Measurements from ENCODE around the gene MED8.

Gene MED8

DNA sequence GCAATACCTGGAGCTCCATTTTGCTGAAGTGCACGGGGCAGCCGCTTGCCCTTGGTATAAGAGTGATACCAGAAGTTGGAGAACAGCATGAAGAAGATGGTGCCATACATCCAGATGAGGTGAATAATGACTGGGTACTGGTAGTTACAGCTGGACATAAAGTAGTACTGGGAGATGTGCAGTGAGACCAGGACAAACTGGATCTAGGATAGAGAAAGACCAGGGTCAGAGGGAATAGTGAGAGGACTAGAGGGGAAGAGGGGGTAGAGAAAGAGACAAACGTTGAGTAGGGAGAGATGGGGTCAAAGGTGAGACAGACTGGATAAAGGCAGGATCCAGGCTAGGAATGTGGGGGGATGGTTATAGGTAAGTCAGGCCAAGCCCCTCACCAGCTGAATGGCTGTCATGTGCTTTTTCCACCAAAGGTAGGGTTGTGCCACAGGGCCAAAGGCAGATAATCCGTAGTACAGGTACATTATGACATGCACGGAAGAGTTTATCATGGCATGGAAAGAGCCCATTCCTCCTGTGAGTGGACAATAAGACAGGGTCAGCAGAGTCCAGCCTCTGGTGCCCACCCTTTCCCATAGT is 25.6 kb downstream of the MED8 start:
- CTCF ChIA-PET, result interaction anchor here (1.1 to 1.4 kb wide), 2 partner anchors 24 to 25 kb away, joined by 3 to 4 read pairs; no protein-coding TSS in a partner anchor
- DNase-seq, result no peak
- H3K27ac ChIP-seq (ENCODE audit: insufficient read depth in 1 of 2, low read depth in 1 of 2, low read length in 2 of 2, poor library complexity in 1 of 2, severe bottlenecking in 2 of 2), result no peak overlapping the region
- H3K4me1 ChIP-seq (ENCODE audit: control extremely low read depth in 1 of 4, control insufficient read depth in 4 of 4, insufficient read depth in 4 of 4, low read length in 3 of 4), result peaks cover 7 to 48% (median 38%) of the 10 kb centered on the region in 4 experiments
- 100% methylated on average over 5 of the region's 5 CpGs for WGBS (ENCODE audit: insufficient coverage)
- peaks cover 9 to 63% (median 38%) of the 10 kb centered on the region in 4 experiments for H3K36me3 ChIP-seq (ENCODE audit: control insufficient read depth in 4 of 4, insufficient read depth in 4 of 4, low read length in 3 of 4)
- no peaks in the 10 kb centered on the region for H3K27me3 ChIP-seq (replicated peaks in 2 of 5; ENCODE audit: control insufficient read depth in 4 of 5, insufficient read depth in 5 of 5, low read length in 4 of 5)
- POLR2A ChIA-PET, result no interaction called here
- no peaks in the 10 kb centered on the region for H3K9me3 ChIP-seq (ENCODE audit: control extremely low read depth in 1 of 5, control insufficient read depth in 4 of 5, insufficient read depth in 2 of 5, low read depth in 1 of 5, low read length in 4 of 5)
- H3K4me3 ChIP-seq (ENCODE audit: control insufficient read depth in 1 of 7, extremely low read depth in 1 of 7, insufficient read depth in 4 of 7, low read depth in 2 of 7, low read length in 6 of 7), result no peak overlapping the region

DNA sequence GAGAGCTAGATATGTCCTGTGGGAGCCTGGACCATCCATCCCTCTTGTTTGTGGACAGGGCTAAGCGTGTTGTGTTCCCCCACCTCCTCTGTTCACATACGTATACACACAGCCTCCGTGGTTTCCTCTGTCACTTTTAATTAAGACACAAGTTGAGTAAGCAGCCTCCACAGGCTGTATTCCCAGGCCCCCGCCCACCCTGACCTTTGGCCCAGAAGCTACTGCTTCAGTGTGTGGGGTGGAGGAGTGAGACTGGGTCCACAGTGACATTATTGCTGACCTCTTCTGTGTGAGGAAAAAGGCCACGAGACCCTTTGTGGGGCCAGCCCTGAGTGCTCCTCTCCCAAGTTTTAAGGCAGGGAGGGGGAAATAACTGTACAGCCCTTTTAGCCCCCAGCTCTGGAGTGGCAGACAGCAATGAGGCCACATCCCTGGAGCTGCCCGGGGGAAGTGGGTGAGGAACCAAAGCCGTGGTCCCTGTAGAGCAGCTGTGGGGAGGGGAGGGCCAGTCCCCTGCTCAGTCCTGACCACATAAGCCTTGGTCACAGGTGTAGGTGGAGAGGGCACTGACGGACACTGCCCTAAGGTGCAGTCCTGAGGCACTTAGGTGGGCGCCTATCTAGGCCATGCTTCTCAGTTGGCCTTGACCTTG is 26.2 kb downstream of the MED8 start:
- WGBS (ENCODE audit: insufficient coverage), result 100% methylated on average over 4 of the region's 9 CpGs
- H3K4me1 ChIP-seq (ENCODE audit: control extremely low read depth in 1 of 4, control insufficient read depth in 4 of 4, insufficient read depth in 4 of 4, low read length in 3 of 4), result peaks cover 2 to 42% (median 34%) of the 10 kb centered on the region in 4 experiments
- no peak for DNase-seq
- peak overlapping the region in 1 of 2 experiments; percentile 11 for H3K27ac ChIP-seq (ENCODE audit: insufficient read depth in 1 of 2, low read depth in 1 of 2, low read length in 2 of 2, poor library complexity in 1 of 2, severe bottlenecking in 2 of 2)
- no peaks in the 10 kb centered on the region for H3K9me3 ChIP-seq (ENCODE audit: control extremely low read depth in 1 of 5, control insufficient read depth in 4 of 5, insufficient read depth in 2 of 5, low read depth in 1 of 5, low read length in 4 of 5)
- ChIA-PET POLR2A (no interaction called here), CTCF (interaction anchor here (1.1 to 1.4 kb wide), 2 partner anchors 25 kb away, joined by 3 to 4 read pairs; no protein-coding TSS in a partner anchor)
- no peak overlapping the region for H3K4me3 ChIP-seq (ENCODE audit: control insufficient read depth in 1 of 7, extremely low read depth in 1 of 7, insufficient read depth in 4 of 7, low read depth in 2 of 7, low read length in 6 of 7)
- peaks cover 9 to 63% (median 38%) of the 10 kb centered on the region in 4 experiments for H3K36me3 ChIP-seq (ENCODE audit: control insufficient read depth in 4 of 4, insufficient read depth in 4 of 4, low read length in 3 of 4)
- no peaks in the 10 kb centered on the region for H3K27me3 ChIP-seq (replicated peaks in 2 of 5; ENCODE audit: control insufficient read depth in 4 of 5, insufficient read depth in 5 of 5, low read length in 4 of 5)

DNA sequence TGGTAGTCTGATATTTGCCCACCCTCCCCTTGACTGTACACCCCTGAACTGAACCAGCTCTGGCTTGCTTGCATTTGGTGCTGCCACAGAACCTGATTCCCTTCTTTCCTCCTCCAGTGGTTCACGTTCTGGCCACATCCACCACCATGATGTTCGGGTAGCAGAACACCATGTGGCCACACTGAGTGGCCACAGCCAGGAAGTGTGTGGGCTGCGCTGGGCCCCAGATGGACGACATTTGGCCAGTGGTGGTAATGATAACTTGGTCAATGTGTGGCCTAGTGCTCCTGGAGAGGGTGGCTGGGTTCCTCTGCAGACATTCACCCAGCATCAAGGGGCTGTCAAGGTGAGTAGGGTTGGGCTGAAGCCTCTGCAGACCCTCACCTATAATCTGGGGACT is 29.0 kb downstream of the MED8 start:
- Histone ChIP-seq H3K27me3 (replicated peaks in 2 of 5; ENCODE audit: control insufficient read depth in 4 of 5, insufficient read depth in 5 of 5, low read length in 4 of 5) (no peaks in the 10 kb centered on the region), H3K9me3 (ENCODE audit: control extremely low read depth in 1 of 5, control insufficient read depth in 4 of 5, insufficient read depth in 2 of 5, low read depth in 1 of 5, low read length in 4 of 5) (no peaks in the 10 kb centered on the region), H3K4me3 (ENCODE audit: control insufficient read depth in 1 of 7, extremely low read depth in 1 of 7, insufficient read depth in 4 of 7, low read depth in 2 of 7, low read length in 6 of 7) (peak overlapping the region in 1 of 7 experiments; percentile 93), H3K36me3 (ENCODE audit: control insufficient read depth in 4 of 4, insufficient read depth in 4 of 4, low read length in 3 of 4) (peaks cover 9 to 59% (median 38%) of the 10 kb centered on the region in 4 experiments), H3K27ac (ENCODE audit: insufficient read depth in 1 of 2, low read depth in 1 of 2, low read length in 2 of 2, poor library complexity in 1 of 2, severe bottlenecking in 2 of 2) (peak overlapping the region in 1 of 2 experiments; percentile 59), H3K4me1 (ENCODE audit: control extremely low read depth in 1 of 4, control insufficient read depth in 4 of 4, insufficient read depth in 4 of 4, low read length in 3 of 4) (peaks cover 2 to 33% (median 24%) of the 10 kb centered on the region in 4 experiments)
- no peak for DNase-seq
- POLR2A ChIA-PET, result interaction anchor here (1.3 kb wide), 1 partner anchor 28 kb away, joined by 3 read pairs; no protein-coding TSS in a partner anchor
- 80% methylated on average over 1 of the region's 4 CpGs for WGBS (ENCODE audit: insufficient coverage)
- CTCF ChIA-PET, result interaction anchor here (1.2 to 1.7 kb wide), 2 partner anchors 21 to 122 kb away, joined by 3 to 4 read pairs; no protein-coding TSS in a partner anchor

DNA sequence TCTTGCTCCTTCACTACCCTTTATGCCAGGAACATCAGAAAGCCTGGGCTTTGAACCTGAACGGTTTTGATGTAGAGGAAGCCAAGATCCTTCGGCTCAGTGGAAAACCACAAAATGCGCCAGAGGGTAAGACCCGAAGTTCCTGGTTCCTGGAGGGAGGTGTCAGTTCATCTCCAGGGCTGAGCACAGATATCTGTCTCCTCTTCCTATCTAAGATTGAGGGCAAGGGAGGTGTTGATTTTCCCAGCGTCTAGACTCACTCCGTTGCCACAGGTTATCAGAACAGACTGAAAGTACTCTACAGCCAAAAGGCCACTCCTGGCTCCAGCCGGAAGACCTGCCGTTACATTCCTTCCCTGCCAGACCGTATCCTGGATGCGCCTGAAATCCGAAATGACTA is 29.9 kb downstream of the MED8 start:
- CTCF ChIA-PET, result interaction anchor here (1.2 to 1.7 kb wide), 3 partner anchors 22 to 123 kb away, joined by 3 to 4 read pairs (median 4); no protein-coding TSS in a partner anchor
- DNase-seq, result no peak
- Histone ChIP-seq H3K4me3 (ENCODE audit: control insufficient read depth in 1 of 7, extremely low read depth in 1 of 7, insufficient read depth in 4 of 7, low read depth in 2 of 7, low read length in 6 of 7) (peak overlapping the region in 5 of 7 experiments; percentile 83 to 97 (median 96)), H3K9me3 (ENCODE audit: control extremely low read depth in 1 of 5, control insufficient read depth in 4 of 5, insufficient read depth in 2 of 5, low read depth in 1 of 5, low read length in 4 of 5) (no peaks in the 10 kb centered on the region), H3K27me3 (replicated peaks in 2 of 5; ENCODE audit: control insufficient read depth in 4 of 5, insufficient read depth in 5 of 5, low read length in 4 of 5) (no peaks in the 10 kb centered on the region), H3K27ac (ENCODE audit: insufficient read depth in 1 of 2, low read depth in 1 of 2, low read length in 2 of 2, poor library complexity in 1 of 2, severe bottlenecking in 2 of 2) (peak overlapping the region in 1 of 2 experiments; percentile 72), H3K4me1 (ENCODE audit: control extremely low read depth in 1 of 4, control insufficient read depth in 4 of 4, insufficient read depth in 4 of 4, low read length in 3 of 4) (peaks cover 2 to 33% (median 24%) of the 10 kb centered on the region in 4 experiments), H3K36me3 (ENCODE audit: control insufficient read depth in 4 of 4, insufficient read depth in 4 of 4, low read length in 3 of 4) (peaks cover 9 to 50% (median 32%) of the 10 kb centered on the region in 4 experiments)
- POLR2A ChIA-PET, result no interaction called here
- WGBS (ENCODE audit: insufficient coverage), result 84% methylated on average over 8 of the region's 11 CpGs

DNA sequence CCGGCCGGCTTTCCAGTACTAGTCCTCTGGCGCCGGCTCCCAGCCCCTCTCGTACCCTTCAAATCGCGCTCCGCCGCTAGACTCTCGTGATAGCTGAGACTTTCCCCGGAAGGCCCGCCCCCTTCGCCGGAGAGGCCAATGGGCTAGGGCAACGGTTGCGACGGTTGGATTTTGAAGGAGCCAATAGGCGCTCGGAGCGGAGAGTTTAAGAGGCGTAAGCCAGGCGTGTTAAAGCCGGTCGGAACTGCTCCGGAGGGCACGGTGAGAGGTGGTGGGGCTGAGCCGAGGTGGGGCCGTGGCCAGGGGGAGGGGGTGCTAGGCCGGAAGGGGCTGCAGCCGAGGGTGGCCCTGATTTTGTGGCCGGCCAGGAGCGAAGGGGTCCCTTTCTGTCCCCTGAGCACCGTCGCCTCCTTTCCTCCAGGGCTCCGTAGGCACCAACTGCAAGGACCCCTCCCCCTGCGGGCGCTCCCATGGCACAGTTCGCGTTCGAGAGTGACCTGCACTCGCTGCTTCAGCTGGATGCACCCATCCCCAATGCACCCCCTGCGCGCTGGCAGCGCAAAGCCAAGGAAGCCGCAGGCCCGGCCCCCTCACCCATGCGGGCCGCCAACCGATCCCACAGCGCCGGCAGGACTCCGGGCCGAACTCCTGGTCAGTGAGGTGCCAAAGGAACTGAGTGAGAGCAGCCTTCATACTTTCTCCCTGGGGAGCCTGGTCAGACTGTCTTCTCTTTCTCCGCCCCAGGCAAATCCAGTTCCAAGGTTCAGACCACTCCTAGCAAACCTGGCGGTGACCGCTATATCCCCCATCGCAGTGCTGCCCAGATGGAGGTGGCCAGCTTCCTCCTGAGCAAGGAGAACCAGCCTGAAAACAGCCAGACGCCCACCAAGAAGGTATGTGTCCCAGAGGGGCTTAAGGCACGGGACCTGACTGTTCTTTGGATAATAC is 30.6 kb downstream of the MED8 start, which contains the start of gene CDC20:
TSS of gene CDC20 (plus strand) at position 236 of the 948 bp plus-strand sequence. CDS start at position 471, 235 bp downstream.
- POLR2A ChIA-PET, result interaction anchor here (1.2 to 1.4 kb wide), 2 partner anchors 9 to 13 kb away, joined by 3 to 8 read pairs; partner anchors contain the start of gene ELOVL1
- CTCF ChIA-PET, result interaction anchor here (0.7 to 2.4 kb wide), 14 partner anchors 8 to 132 kb away, joined by 3 to 13 read pairs (median 4); no protein-coding TSS in a partner anchor

DNA sequence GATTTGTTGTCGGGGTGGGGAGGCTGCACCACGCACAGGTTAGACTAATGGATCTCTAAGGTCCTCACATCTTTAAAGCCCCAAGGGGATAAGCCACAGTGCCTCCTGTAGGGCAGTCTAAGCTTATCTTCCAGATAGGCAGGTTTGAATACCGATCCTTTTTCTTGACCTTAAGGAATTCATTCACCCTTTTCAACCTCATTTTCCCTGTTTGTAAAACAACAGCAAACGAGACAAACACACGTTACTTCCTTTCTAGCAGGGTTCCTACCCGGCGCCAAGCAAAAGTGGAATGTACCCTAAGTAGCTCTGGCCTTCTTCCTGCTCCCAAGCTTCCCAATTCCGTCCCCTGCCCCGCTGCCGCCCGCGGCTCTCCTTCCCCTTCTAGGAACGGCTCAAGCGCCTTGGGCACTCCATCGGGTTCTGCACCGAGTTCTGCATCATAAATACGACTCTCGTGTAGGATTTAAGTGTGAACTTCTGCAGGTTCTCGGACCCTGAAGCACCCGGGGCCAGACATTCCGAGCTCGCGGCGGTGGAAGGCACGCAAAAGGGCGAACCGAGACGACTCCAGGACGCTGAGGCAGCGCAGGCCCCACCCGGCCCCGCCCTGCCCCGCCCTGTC is 31.4 kb downstream of the MED8 start:
- DNase-seq, result peak; percentile 61 to 62 (median 61)
- H3K4me1 ChIP-seq (ENCODE audit: control extremely low read depth in 1 of 4, control insufficient read depth in 4 of 4, insufficient read depth in 4 of 4, low read length in 3 of 4), result peaks cover 2 to 33% (median 24%) of the 10 kb centered on the region in 4 experiments
- CTCF ChIA-PET, result interaction anchor here (0.7 to 2.4 kb wide), 14 partner anchors 9 to 131 kb away, joined by 3 to 13 read pairs (median 4); partner anchors contain the start of genes MED8 and SZT2
- no peaks in the 10 kb centered on the region for H3K27me3 ChIP-seq (replicated peaks in 2 of 5; ENCODE audit: control insufficient read depth in 4 of 5, insufficient read depth in 5 of 5, low read length in 4 of 5)
- POLR2A ChIA-PET, result interaction anchor here (1.2 to 1.4 kb wide), 2 partner anchors 10 to 12 kb away, joined by 3 to 8 read pairs; partner anchors contain the start of gene ELOVL1
- peak overlapping the region; percentile 77 to 97 (median 93) for H3K4me3 ChIP-seq (ENCODE audit: control insufficient read depth in 1 of 7, extremely low read depth in 1 of 7, insufficient read depth in 4 of 7, low read depth in 2 of 7, low read length in 6 of 7)
- 0% methylated on average over 16 of the region's 33 CpGs for WGBS (ENCODE audit: insufficient coverage)
- no peaks in the 10 kb centered on the region for H3K9me3 ChIP-seq (ENCODE audit: control extremely low read depth in 1 of 5, control insufficient read depth in 4 of 5, insufficient read depth in 2 of 5, low read depth in 1 of 5, low read length in 4 of 5)
- peak overlapping the region; percentile 77 to 91 for H3K27ac ChIP-seq (ENCODE audit: insufficient read depth in 1 of 2, low read depth in 1 of 2, low read length in 2 of 2, poor library complexity in 1 of 2, severe bottlenecking in 2 of 2)
- H3K36me3 ChIP-seq (ENCODE audit: control insufficient read depth in 4 of 4, insufficient read depth in 4 of 4, low read length in 3 of 4), result peaks cover 4 to 40% (median 18%) of the 10 kb centered on the region in 4 experiments

More for the DNA sequence above, 30.6 kb downstream of the MED8 start, which contains the start of gene CDC20:
- peaks cover 6 to 47% (median 26%) of the 10 kb centered on the region in 4 experiments for H3K36me3 ChIP-seq (ENCODE audit: control insufficient read depth in 4 of 4, insufficient read depth in 4 of 4, low read length in 3 of 4)
- H3K27me3 ChIP-seq (replicated peaks in 2 of 5; ENCODE audit: control insufficient read depth in 4 of 5, insufficient read depth in 5 of 5, low read length in 4 of 5), result no peaks in the 10 kb centered on the region
- peak; percentile 95 to 97 (median 97) for DNase-seq
- peak within 1 kb of the TSS; percentile 77 to 91 for H3K27ac ChIP-seq (ENCODE audit: insufficient read depth in 1 of 2, low read depth in 1 of 2, low read length in 2 of 2, poor library complexity in 1 of 2, severe bottlenecking in 2 of 2)
- no peaks in the 10 kb centered on the region for H3K9me3 ChIP-seq (ENCODE audit: control extremely low read depth in 1 of 5, control insufficient read depth in 4 of 5, insufficient read depth in 2 of 5, low read depth in 1 of 5, low read length in 4 of 5)
- WGBS (ENCODE audit: insufficient coverage), result 6% methylated on average over 40 of the region's 59 CpGs
- peak within 1 kb of the TSS; percentile 77 to 97 (median 93) for H3K4me3 ChIP-seq (ENCODE audit: control insufficient read depth in 1 of 7, extremely low read depth in 1 of 7, insufficient read depth in 4 of 7, low read depth in 2 of 7, low read length in 6 of 7)
- peaks cover 2 to 33% (median 24%) of the 10 kb centered on the region in 4 experiments for H3K4me1 ChIP-seq (ENCODE audit: control extremely low read depth in 1 of 4, control insufficient read depth in 4 of 4, insufficient read depth in 4 of 4, low read length in 3 of 4)
